ENCODE results near the gene DYNLT5. TPM values are rescaled to one million over a fixed set of nuclear protein-coding genes. Genes with fewer than 3 reads are reported as not detected.

DYNLT5 gene
- total RNA-seq (2022; extraction: Qiagen RNA extraction): not detected in 5 replicates

DNA sequence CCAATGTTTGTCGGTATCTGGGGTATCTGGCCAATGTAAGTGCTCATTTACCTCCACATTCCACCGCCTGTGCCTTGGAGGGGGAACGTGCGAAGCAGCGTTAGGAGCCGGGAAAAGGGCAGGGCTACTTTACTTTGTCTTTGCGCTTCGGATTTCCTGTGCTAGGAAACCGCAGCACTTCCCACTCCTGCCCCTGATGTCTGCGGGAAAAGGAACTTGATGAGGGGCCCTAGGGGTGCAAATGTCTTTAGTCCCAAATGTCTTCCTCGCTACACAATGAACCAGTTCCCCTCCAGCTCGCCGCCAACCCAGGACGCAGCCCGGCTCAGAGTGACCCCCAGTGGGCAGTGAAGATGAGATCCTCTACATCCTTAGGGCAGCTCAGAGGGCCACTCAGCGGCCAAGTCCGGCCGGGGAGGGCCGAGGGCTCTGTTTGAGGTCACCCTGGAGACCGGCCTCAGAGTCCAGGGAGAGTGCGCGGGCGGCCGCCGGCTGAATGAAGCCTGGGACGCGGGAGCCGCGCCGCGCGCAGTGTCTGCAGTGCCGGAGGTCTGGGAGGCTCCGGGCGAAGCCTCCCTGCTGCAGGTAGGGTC lies at the start of gene DYNLT5:
Gene DYNLT5 (plus strand): TSS at position 460 of the 593 bp plus-strand sequence. CDS start 2,200 bp downstream, outside the sequence.

Other genes with a start within 250 kb of the DYNLT5 start
- not detected in 5 replicates for gene SGIP1, start 218.3 kb upstream of the DYNLT5 start, total RNA-seq (2022; extraction: Qiagen RNA extraction)
- not detected in 5 replicates for gene INSL5, start 48.8 kb downstream of the DYNLT5 start, total RNA-seq (2022; extraction: Qiagen RNA extraction)
- gene DNAI4, start 172.4 kb downstream of the DYNLT5 start, total RNA-seq (2022; extraction: Qiagen RNA extraction): 0.26 to 0.94 TPM (median 0.52 TPM) in 5 replicates
- 8.6 to 13.1 TPM (median 11.3 TPM) in 5 replicates for gene MIER1, start 172.5 kb downstream of the DYNLT5 start, total RNA-seq (2022; extraction: Qiagen RNA extraction)